C4-2B (cell line): ENCODE results near the gene SCYL3.

ENCODE experiments used
- CTCF ChIP-seq: fragments of 450-650 bp; conservative IDR thresholded peaks from 2 replicates; pipeline ENCODE4 v1.5.1; 2017; ENCODE audit warnings: mild to moderate bottlenecking
- ZFX ChIP-seq: fragments of 450-650 bp; IDR thresholded peaks from 2 replicates; pipeline ENCODE4 v1.6.1; 2017

- no peak for TF ChIP-seq CTCF
- no peak for TF ChIP-seq ZFX
Measured at GRCh38 chr1:169886931-169887330, 6.8 kb downstream of the SCYL3 start.
